ENCODE data around the gene SLC37A2.

Gene SLC37A2

DNA sequence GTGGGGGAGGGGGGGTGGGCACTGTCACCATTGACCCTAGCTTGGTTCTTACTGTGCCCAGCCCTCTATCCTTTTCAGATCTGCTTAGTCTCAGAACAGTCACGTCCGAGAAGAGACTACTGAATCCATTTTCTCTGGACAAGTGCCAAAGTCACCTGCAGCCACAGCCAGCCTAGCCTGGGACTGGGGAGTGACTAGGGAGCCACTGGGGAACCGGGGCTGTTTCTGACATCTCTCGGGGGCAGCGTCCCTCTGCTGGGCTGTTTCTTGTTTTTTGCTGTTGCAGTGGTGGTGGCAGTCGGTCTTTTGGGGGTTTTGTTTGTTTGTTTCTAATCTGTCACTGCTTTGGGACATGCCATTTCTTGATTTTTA, 8.7 kb downstream of the SLC37A2 start:
- DNase-seq: no peak

DNA sequence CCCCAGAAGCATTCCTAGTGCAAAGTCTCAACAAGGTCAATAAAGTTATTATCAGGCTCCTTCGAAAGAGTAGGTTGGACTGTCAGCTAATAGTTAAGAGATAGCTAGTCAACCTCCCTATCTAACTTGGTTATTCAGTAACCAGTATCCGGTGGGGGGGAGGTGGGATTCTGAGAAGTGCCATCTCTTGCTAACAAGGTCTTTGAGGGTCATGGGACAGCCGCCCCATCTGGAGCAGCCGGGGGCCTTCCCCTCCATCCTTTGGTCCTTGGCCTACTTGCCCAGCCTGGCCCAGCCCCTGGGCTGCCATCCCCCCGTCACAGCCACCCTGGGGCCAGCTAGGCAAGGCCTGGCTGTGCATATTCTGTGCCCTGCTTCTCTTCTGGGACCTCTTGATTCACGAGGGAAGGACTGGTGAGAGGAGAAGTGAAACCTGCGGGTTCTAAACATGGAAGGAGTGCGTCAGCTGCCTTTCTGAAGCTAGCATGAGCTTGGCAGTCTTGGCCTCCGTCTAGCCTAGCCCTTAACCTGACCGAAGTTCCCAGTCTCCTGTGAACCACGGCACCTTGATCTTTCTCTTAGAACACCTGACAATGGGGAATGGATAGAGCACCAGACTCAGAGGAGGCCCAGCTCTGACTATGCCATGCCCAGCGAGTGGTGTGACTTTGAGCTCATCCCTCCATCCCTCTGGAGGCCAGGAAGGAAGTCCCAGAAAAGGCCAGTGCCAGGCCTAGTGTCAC, 9.3 kb downstream of the SLC37A2 start:
- no peak for DNase-seq

DNA sequence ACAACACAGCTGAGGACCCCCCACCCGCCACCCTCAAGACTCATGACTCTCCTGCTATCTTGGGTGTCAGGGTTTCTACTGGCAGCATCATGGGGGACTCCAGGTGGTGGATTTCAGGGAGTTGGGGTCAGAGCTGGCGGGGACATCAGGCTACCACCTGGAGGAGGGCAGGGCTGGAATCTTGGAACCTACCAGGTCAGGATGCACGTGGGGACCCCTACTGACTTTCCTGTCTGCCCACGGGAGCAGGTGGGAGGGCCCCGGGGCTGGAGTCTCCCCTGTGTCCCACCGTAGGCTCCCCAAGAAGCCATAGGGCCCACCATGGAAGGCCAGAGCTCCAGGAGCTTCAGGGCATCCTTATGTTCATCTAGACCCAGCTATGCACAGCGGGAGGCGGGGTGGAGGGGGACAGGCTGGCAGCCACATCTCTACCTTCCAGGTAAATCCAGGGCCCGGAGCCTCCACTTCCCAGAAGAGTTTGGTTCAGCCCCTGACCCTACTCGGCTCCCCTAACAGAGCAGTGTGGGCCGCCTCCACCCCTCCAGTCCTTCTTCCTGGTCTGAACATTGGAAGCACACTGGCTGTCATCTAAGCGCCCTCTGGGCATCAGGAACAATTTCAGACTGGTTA, 10.0 kb downstream of the SLC37A2 start:
- DNase-seq: no peak

- no peak for DNase-seq
Measured at GRCh38 chr11:125073616-125074483, 10.7 kb downstream of the SLC37A2 start.

DNA sequence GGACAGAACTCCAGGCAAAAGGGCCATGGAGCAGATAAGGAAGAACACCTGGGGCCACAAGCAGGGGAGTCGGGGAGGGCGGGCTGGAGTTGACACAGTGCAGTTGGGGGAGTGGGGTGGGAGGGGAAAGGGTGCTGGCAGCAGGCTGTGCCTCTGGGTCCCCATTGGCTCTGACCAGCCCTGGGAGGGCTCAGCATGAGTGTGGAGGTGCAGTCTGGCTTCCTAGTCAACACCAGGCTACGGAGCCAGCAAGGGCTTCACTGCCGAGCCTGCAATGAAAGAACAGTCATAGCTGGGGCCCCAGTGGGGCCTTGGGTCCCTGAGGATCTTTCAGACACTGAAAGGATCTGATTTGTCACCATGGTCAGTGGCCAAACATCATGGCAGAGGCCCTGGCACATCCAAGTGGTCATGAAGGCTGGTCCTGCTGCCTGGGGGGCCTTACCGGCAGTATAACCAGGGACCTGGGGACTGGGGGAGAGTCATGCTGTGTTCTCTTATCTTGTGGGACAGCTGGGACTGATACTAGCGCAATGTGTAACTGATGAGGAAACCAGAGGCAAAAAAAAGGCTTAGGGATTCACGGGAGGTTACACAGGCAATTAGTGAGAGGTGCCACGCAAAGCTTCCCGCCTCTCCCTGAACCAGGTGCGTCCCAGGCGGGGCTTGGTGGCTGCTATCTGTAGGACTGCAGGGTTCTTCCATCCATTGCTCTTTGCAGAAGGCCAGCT, 11.6 kb downstream of the SLC37A2 start:
- DNase-seq: no peak

- DNase-seq: no peak
Measured at GRCh38 chr11:125075242-125075625, 12.1 kb downstream of the SLC37A2 start.

- DNase-seq: no peak
Measured at GRCh38 chr11:125075900-125076317, 12.8 kb downstream of the SLC37A2 start.

DNA sequence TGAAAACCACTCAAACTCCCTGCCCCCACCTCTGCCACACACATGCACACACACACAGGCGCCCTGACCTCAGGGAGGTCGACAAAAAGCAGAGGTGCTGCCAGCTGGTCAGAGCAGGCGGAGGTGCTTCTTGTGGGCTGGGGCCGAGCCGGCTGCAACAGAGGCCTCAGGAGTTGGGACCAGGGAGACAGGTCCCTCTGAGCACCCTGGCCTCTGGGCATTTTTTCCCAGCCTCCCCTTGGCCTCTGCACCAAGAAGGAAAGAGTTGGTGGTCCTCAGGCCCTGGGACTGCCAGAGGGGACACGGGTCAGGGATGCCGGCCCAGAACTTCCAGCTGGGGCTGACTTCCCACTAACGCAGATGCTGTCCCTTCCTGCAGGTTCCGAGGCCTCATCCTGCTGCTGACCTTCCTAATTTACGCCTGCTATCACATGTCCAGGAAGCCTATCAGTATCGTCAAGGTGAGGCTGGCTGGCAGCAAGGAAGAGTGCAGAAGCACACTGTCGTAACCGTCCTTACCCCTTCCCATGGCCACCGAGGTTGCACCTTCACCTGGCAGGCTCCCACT, 13.4 kb downstream of the SLC37A2 start:
- no peak for DNase-seq

DNA sequence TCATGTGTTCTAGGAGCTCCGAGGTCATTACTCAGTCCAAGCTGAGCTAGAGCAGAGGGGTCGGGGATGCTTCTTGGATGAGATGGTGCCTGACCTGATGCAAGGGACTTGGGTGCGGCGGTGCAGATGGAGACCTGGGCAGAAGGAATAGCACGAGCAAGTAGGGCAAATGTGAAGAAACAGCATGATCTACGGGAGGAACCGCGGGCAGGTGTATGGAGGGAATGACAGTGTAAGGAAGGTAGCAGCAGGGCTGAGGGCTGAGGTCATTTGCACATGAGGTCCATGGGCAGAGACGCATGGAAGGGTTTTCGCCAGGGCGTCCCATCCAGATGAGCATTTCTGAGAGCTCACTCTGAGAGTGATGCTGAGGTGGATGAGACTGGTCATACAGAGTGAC, 14.9 kb downstream of the SLC37A2 start:
- DNase-seq: no peak

DNA sequence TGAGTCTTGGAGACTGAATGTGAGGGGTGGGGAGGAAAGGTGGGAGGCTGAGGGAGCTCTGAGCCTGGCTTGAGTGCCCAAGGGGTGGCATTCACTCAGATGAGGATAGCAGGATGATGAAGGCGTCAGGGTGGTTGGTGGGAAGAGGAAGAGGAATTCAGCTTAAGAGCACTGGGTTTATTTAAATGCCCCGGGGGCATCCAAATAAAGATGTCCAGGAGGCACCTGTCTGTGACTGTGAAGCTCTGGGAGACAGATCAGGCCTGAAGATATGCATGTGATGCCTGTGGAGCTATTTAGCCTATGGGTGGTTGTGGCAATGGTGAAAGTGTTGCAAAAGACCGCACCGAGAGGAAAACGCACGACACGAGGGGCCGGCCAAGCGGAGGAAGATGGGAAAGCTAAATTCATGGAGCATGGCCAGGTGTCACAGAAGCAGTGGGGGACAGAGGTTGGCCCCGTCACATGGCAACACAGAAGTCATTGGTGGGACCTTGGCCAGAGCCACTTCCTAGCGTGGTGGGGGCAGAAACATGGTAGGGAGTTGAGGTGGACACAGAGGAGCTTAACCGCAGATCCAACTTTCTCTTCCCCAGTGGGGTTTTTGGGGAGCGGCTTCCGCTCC, 15.5 kb downstream of the SLC37A2 start:
- no peak for DNase-seq

GRCh38 chr11:125079151-125079877, 16.2 kb downstream of the SLC37A2 start:
- no peak for DNase-seq

GRCh38 chr11:125079878-125080530, 16.9 kb downstream of the SLC37A2 start:
- no peak for DNase-seq

- no peak for DNase-seq
Measured at GRCh38 chr11:125080531-125080911, 17.4 kb downstream of the SLC37A2 start.

DNA sequence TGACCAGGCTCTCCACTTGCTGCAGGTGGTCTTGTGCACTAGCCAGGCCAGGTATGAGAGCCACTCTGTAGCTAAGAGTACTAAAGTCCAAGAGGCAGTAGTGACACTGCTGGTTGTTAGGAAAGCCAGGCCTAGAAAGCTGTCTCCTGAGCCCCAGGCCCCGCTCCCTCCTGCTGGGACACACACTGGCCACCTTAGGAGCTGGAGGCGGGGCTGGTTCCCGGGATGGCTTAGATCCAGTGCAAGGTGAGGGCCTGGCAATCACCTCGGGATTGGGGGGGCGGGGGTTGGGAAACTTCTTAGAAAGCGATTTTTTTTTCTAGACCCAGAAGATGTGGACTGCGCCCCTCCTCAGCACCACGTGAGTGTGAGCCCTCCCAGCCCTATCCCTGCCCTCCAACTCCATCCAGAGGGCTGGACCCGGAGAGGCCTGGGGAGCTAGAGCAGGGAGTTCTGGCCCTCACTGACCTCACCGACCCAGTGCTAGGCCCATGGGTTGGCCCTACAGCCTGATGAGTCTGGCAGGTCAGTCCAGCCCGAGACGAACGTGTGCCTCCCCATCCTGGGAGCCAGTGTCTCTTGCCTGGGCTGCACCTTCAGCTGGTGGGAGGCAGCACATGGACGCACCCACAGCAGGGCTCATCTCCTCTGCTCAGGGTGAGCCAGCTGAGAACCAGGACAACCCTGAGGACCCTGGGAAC, 18.1 kb downstream of the SLC37A2 start:
- no peak for DNase-seq

- DNase-seq: no peak
Measured at GRCh38 chr11:125082040-125082439, 18.9 kb downstream of the SLC37A2 start.

GRCh38 chr11:125082611-125083311, 19.7 kb downstream of the SLC37A2 start:
- no peak for DNase-seq

DNA sequence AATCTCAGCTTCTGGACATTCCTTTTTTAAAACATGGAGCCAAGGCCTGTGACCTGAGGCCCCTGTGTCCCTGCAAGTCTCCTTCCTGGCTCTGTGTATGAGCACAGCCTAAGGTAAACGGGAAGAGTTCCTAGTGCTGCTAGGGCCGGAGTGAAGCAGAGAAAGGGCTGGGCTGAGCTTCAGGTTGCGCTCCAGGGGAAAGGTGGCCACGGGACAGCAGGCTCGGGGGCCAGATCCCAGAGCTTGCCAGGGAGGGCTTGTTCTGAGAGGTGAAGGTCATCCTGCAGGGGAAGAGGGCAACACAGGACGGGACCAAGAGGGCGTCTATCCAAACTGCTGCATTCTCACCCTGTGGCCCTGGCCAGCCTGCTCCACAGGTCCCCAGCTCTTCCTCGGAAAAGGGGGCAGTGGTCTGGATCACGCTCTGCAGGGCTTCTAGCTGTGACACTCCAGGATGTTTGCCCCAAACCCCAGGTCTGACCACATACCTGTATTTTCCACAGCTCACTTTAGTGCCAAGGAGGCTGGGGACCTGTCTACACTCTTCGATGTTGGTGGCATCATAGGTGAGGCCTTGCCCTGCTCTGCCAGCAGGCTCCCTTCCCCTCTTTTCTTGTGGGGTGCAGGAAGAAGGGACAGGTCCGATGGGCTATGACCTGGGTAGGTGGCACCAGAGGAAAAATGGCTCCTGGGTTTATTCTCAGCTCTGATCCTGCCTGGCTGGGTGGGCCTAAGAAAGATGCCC, 20.4 kb downstream of the SLC37A2 start:
- no peak for DNase-seq

GRCh38 chr11:125084057-125084416, 20.9 kb downstream of the SLC37A2 start:
- no peak for DNase-seq

- no peak for DNase-seq
Measured at GRCh38 chr11:125084761-125085231, 21.7 kb downstream of the SLC37A2 start.

Measured in NCI-H2107 (cell line).